HG03354 (cell line): ENCODE data around the gene AKR1A1.

Experiments
- ATAC-seq: cut with Tn5 transposase; IDR thresholded peaks from one replicate; pipeline ENCODE4 v1.9.1; 2021; ENCODE audit warnings: mild to moderate bottlenecking; ENCODE audit not compliant: unreplicated experiment, poor library complexity, severe bottlenecking

The AKR1A1 gene

GRCh38 chr1:45608175-45609156, 57.8 kb downstream of the AKR1A1 start:
- ATAC-seq, result no peak

GRCh38 chr1:45610589-45611226, 60.1 kb downstream of the AKR1A1 start:
- ATAC-seq, result no peak

- ATAC-seq, result no peak
Measured at GRCh38 chr1:45612941-45613579, 62.4 kb downstream of the AKR1A1 start.

- ATAC-seq, result no peak
Measured at GRCh38 chr1:45615885-45616284, 65.3 kb downstream of the AKR1A1 start.

GRCh38 chr1:45617618-45618017, 67.0 kb downstream of the AKR1A1 start:
- no peak for ATAC-seq

GRCh38 chr1:45619149-45619921, 68.7 kb downstream of the AKR1A1 start:
- no peak for ATAC-seq
